Activated CD4-positive, alpha-beta T cell treated with anti-CD3 and anti-CD28 coated beads, Interleukin-2, amount 50 U/mL, for 24 hours (primary cell): ENCODE results near the gene LRRIQ1.

Experiments used
- DNase-seq, 2 donors: peaks; one replicate each; pipeline ENCODE4 v3.0.0-alpha.2; 2020; ENCODE audit warnings: low read depth in 1 of 2, low spot score in 1 of 2

Gene LRRIQ1

DNA sequence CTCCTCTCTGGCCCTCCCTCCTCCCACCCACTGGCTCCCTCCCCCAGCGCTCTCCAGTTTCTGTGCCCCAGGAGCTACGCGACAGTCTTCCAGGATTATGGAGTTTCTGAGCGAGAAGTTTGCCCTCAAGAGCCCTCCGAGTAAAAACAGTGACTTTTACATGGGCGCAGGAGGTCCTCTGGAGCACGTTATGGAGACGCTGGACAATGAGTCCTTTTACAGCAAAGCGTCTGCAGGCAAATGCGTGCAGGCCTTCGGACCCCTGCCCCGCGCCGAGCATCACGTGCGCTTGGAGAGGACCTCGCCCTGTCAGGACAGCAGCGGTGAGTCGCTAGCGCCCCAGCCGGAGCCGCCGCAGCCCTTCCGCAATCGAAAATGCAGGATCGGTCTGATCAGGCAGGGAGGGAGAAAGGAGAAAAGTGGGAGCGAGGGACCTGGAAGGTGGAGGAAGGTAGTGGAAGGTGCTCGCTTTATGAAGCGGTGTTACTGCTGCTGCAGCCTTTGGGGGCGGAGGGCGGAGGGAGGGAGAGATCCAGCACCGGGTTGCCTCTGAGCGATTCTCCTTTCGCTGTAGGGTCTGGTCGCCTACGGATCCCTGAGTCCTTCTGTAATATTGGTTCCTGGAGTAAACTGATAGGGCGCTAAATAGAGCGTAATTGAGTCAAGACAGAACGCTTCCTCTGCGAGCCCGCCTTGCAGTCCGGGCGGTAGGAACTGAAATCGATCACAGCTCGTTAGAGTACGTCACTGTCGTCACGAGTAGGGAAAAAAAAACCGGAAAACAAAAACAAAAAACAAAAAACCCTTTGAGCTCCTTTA lies 244.2 kb downstream of the LRRIQ1 start, which contains the start of gene ALX1:
TSS of gene ALX1 (plus strand) at position 56 of the 819 bp plus-strand sequence. CDS start at position 98, 42 bp downstream.
- DNase-seq, result no peak

DNA sequence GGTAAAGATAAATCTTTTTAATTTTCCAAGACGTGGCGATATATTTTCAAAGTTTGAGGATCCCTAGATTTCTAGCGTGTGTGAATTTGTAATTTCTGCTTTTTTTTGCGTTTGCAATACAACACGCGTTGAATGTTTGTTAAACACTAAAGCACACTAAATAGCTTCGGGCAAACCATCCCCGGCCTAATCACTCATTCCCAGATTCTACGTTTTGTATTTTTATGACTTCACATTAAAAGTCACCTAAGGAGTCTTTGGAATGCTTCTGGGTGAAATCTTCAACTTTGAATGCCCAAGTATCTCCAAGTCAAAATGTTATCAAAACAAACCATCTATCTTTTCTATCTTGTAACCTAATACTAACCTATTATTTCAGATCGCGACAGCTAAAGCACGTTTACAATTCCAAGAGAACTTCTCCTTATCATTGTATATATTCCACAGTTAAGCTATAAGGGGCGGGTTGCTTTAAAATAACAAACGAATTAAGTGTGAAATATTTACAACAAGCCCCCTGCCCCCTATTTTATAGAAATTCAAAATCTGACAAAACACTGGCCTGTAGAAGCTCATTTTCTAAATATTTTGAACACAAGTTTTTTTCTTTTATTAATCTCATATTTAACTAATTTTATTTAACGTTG lies 245.0 kb downstream of the LRRIQ1 start:
- no peak for DNase-seq

DNA sequence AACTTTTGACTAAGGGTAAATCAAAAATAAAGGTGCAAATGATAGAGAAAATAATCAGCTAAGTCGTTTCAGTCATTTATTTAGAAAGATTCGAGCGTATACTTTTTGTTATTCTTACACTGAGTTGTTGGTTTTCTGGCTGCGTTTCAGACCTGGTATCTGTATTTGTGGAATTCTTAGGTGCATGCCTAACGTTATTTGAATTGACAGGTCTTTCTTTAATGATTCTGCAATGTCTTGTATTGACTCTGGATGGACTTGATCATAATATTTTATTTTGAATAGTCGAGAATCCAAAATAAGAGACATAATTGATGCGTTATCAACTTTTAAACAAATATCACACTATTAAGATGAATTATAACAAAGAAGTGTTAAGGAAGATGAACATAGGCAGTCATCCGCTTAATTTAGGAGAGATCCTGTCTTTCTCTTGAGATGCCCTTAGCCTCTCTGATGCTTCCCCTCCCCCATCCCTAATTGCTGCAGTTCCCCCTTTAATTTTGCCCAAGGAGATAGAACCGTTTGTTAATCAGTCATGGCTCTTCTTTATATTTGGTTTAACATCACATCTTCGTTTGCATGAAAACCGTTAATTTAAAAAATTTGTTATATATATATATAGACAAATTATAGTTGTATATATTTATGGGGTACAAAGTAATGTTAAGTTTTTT lies 245.6 kb downstream of the LRRIQ1 start:
- no peak for DNase-seq

DNA sequence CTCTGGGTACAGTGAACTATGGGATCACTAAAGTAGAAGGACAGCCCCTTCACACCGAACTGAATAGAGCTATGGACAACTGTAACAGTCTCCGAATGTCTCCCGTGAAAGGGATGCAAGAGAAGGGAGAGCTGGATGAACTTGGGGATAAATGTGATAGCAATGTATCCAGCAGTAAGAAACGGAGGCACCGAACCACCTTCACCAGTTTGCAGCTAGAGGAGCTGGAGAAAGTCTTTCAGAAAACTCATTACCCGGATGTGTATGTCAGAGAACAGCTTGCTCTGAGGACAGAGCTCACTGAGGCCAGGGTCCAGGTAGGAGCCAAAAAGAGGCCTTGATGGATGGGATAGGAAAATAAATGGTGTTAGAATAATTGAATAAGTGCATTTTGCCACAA lies 247.4 kb downstream of the LRRIQ1 start:
- DNase-seq, result no peak
